ENCODE measurements around the gene SLC6A18.

SLC6A18 gene

GRCh38 chr5:1203968-1204692 lies 21.1 kb upstream of the SLC6A18 start:
- no peak for DNase-seq

- DNase-seq = no peak
Observed at GRCh38 chr5:1204693-1205242, 20.4 kb upstream of the SLC6A18 start.

- DNase-seq = no peak
Observed at GRCh38 chr5:1205255-1206180, 19.7 kb upstream of the SLC6A18 start.

- no peak for DNase-seq
Observed at GRCh38 chr5:1206521-1207412, 18.4 kb upstream of the SLC6A18 start.

- no peak for DNase-seq
Observed at GRCh38 chr5:1207555-1207954, 17.6 kb upstream of the SLC6A18 start.

GRCh38 chr5:1208221-1208742 lies 16.9 kb upstream of the SLC6A18 start:
- no peak for DNase-seq

- no peak for DNase-seq
Observed at GRCh38 chr5:1208743-1209488, 16.3 kb upstream of the SLC6A18 start.

- no peak for DNase-seq
Observed at GRCh38 chr5:1209489-1209852, 15.7 kb upstream of the SLC6A18 start.

GRCh38 chr5:1209896-1210776 lies 15.0 kb upstream of the SLC6A18 start:
- no peak for DNase-seq

GRCh38 chr5:1210832-1211251 lies 14.3 kb upstream of the SLC6A18 start:
- no peak for DNase-seq

- no peak for DNase-seq
Observed at GRCh38 chr5:1211701-1212100, 13.5 kb upstream of the SLC6A18 start.

- no peak for DNase-seq
Observed at GRCh38 chr5:1212271-1212670, 12.9 kb upstream of the SLC6A18 start.

GRCh38 chr5:1212881-1213280 lies 12.3 kb upstream of the SLC6A18 start:
- no peak for DNase-seq

- DNase-seq = no peak
Observed at GRCh38 chr5:1213508-1214162, 11.5 kb upstream of the SLC6A18 start.

GRCh38 chr5:1214163-1214935 lies 10.8 kb upstream of the SLC6A18 start:
- DNase-seq = no peak

GRCh38 chr5:1214936-1215220 lies 10.3 kb upstream of the SLC6A18 start:
- no peak for DNase-seq

- no peak for DNase-seq
Observed at GRCh38 chr5:1215320-1216096, 9.7 kb upstream of the SLC6A18 start.

- no peak for DNase-seq
Observed at GRCh38 chr5:1216211-1216917, 8.8 kb upstream of the SLC6A18 start.

Measured in activated T-cell treated with anti-CD3 and anti-CD28 coated beads for 4 hours (primary cell).